Muscle of arm (tissue), 12 donors: ENCODE results near the gene KAZN. TPM values are rescaled to one million over a fixed set of nuclear protein-coding genes. Genes with fewer than 3 reads are reported as not detected.
"Not testable (repeated sequence)": the region's sequence is repeated elsewhere in the genome, so short reads cannot be mapped to it uniquely, and the experiment has no call there.

ENCODE experiments used
- DNase-seq: peaks from one replicate; pipeline ENCODE4 v3.0.0-alpha.2; 2013
- polyA plus RNA-seq, 12 donors: library from polyadenylated mRNA; unstranded; fragments of 120-200 nt; gene quantifications; one replicate each; pipeline ENCODE4 v1.2.1, GENCODE V29; 2013; ENCODE audit not compliant: insufficient read length in 12 of 12

The KAZN gene
- polyA plus RNA-seq, 12 donors: 10.6 to 20.6 (median 14.8) TPM; not detected in 1

DNA sequence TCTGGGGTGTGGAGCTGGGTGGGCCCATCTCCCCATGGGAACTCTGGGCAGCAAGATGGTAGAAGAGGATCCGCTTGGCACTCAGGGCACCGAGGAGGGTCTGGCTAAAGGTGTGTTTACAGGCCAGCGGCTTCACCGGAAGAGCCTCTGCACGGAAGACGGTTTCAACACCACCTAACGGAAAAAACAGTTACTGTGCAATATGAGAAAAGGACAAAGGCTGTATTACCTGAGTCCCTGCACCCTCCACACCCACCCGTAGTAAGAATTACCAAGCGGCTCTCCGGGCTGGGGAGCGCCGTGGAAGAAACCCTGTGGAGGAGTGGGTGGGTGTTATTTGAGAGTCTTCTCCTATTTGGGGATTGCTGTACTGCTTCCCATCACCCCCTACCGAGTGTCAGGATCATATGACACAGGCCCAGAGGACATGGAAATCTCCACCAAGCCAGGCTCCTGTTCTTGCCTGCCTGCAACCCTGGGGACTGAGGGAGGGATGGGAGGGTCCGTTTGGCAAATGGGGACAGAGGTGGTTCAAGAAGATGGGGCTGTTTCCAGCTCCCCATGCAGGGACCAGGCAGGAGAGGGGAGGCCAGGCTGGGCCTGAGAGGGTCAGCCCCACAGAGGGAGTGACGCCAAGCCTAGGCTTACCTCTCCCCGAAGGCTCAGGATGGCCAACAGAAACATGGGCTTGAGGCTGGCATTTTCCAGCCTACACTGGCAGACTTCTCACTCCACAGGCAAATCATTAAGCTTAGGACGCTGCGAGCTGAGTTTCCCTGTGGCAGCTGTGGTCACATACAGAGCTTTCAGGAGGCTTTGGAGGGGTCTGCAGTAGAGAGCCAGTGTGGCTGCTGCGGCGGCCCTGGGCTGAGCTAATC, 351.6 kb downstream of the KAZN start:
- DNase-seq: no peak

DNA sequence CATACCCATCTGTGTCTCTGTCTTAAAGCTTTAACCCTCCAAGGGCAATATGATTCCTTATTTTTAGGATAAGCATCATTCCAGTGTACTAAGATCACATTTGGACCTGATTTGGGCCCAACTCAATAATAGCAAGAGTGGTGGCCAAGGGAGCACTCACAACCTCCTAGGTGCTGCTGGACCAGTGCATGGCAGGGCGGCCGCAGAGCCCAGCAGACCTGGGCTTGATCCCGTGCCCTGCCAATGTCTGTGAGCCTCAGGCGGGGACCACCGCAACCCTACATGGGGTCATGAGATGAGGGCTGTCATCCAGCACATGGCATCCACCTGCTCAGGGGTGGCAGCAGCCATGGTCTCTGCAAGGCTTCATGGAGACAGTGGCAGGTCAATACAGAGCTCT, 353.3 kb downstream of the KAZN start:
- DNase-seq: no peak

DNA sequence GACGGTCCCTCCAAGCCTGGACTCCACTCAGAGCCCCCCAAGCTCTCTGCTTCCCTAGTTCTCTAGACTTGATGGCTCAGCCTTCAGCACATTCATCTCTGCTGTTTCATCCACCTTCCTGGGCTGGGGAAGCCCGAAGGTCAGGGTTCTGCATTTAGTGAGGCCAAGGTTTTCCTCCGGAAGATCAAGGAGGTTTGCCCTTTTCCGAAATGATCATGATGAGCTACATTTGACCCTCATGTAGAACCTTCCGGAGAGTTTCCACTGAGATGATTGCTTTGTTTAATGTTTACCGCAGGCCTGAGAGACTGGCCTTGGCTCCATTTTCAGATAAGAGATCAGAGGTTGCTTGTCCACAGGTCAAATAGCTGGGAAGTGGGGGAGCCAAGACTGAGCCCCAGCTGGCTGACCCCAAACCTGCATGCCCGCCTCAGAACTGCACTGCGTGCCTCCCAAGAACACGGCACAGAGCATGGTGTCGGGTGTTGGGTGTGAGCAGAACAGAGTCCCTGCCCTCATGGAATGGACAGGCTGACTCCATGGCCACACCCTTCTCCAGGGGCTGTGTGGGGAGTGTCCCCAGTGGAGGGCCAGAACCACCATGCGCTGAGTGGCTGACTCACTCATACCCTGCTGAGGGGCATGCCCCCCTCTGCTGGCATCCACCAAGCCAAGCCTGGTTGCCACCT, 354.3 kb downstream of the KAZN start:
- DNase-seq: no peak

DNA sequence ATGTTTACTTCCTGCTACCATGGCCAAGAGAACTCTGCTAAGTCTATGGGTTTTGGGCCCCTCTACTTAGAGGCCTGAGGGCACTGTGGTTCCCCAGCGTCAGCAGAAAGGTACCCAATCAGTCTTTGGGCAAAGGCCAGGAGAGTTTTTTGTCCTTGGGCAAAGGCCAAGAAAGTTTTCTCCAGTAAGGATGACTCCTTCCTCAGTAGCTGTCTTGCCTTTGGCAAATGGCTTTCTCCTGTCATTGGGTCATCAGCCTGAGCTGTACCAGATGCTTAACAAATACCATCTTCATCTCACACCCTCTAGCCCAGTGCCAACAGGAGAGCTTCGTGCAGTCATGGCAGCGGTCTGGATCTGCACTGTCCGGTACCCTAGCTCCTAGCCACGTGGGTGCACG, 355.7 kb downstream of the KAZN start:
- no peak for DNase-seq

- no peak for DNase-seq
Observed at GRCh38 chr1:14954930-14955329, 356.4 kb downstream of the KAZN start.

- DNase-seq: no peak
Observed at GRCh38 chr1:14955402-14955801, 356.9 kb downstream of the KAZN start.

GRCh38 chr1:14955976-14956375, 357.5 kb downstream of the KAZN start:
- no peak for DNase-seq

GRCh38 chr1:14956579-14957195, 358.2 kb downstream of the KAZN start:
- no peak for DNase-seq

GRCh38 chr1:14957375-14958098, 359.1 kb downstream of the KAZN start:
- no peak for DNase-seq

GRCh38 chr1:14958249-14959058, 360.0 kb downstream of the KAZN start:
- no peak for DNase-seq

DNA sequence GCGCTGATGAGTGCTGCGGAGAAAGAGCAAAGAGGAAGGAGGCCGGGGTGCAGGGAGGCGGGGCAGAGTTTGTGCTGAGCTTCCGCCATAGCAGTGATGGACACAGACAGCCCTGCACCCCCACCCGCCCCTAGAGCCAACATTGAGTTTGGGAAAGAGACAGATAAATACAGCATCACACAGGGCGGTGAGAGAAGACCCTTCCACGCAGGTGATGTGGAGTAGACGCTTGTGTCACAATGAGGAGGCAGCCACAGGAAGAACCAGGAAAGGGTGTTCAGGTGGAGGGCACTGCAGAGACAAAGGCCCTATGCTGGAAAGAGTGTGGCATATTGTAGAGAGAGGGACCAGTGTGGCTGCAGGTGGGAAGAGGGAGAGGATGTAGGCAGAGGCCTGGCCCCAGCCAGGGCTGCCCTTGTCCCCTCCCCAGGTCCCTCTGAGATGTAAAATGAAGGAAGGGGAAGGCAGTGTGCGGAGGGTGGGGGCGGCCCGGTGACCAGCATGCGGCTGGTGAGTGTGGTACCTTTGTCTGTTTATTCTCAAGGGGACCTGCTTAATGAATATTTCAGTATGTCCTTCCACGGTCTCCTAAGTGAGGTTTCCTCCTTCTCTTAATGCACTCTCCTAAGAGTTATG, 360.7 kb downstream of the KAZN start:
- DNase-seq: no peak

- no peak for DNase-seq
Observed at GRCh38 chr1:14961661-14962267, 363.3 kb downstream of the KAZN start.

DNA sequence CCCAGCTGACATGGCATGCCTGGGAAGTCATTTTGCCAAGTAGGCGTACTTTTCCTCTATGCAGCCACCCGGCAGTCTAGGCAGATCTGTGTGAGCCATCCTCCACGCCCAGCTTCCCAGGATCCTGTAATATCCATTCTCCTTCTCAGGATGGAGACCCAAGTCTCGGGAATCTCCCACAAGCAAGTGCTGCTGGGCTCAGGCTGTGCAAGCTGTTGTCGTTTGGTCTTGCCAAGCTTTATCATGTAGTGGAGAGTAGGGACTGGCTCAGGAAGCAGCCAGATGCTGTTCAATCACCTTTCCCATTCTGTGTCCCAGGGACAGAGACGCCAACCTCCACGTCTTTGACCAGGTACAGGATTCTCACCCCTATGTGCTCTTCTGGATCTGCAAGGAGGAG, 363.9 kb downstream of the KAZN start:
- no peak for DNase-seq

DNA sequence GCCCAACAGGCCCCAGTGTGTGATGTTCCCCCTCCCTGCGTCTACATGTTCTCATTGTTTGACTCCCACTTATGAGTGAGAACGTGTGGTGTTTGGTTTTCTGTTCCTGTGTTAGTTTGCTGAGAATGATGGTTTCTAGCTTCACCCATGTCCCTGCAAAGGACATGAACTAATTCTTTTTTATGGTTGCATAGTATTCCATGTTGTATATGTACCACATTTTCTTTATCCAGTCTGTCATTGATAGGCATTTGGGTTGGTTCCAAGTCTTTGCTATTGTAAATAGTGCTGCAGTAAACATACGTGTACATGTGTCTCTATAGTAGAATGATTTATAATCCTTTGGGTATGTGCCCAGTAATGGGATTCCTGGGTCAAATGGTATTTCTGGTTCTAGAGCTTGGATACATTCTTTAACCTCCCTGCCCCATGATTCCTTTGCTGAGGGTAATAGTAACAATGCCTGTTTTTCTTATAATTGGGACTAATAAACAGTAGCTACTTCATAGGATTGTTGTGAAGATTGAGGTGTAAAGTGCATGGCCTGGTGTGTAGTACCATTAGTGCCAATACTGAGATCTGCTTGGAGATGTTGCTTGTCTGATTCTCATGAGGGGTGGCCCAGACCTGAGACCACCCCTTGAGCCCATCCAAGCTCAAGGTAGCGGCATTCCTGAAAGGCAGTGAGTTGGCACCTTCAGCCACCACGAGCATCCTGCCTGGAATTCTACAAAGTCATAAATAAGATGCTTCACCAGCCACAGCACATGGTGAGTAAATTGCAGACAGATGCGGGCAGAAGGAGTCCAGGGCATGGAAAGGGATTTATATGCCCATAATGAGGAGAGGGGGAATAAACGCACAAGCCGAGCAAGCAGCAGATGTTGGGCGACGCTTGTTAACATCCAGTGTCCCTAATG, 365.6 kb downstream of the KAZN start:
- DNase-seq: not testable (repeated sequence)

DNA sequence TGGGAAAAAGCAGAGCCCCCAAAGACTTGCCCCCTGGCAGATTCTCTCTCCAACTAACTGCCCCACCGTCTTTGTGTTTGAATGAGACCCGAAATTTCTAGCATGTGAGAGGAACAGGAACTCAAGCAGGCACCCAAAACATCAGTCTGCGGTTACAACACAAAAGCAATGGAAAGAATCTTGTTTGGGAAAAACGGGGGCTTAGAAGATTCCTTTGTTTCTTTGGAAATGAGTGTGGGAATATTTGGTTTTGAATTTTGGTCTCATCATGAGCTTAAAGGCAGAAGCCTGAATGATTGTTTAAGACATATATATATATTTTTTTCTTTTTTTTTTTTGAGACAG, 366.2 kb downstream of the KAZN start:
- DNase-seq: no peak

GRCh38 chr1:14968251-14968851, 369.9 kb downstream of the KAZN start:
- no peak for DNase-seq

- no peak for DNase-seq
Observed at GRCh38 chr1:14969006-14969405, 370.5 kb downstream of the KAZN start.

- DNase-seq: no peak
Observed at GRCh38 chr1:14970115-14970798, 371.8 kb downstream of the KAZN start.
